GM10266 (cell line): ENCODE measurements around the gene NAALADL2.
"Not testable (repeated sequence)": the region's sequence is repeated elsewhere in the genome, so short reads cannot be mapped to it uniquely, and the experiment has no call there.

ENCODE experiments used
- DNase-seq: peaks from one replicate; pipeline ENCODE4 v3.0.0; 2012; ENCODE audit errors: extremely low spot score
- CTCF ChIP-seq: IDR thresholded peaks from 2 replicates; pipeline ENCODE4 v1.5.1; 2012; ENCODE audit warnings: mild to moderate bottlenecking, low read depth; ENCODE audit not compliant: control insufficient read depth, insufficient read depth; ENCODE audit errors: missing control alignments

NAALADL2 gene

GRCh38 chr3:175805825-175806224 is 946.7 kb downstream of the NAALADL2 start:
- TF ChIP-seq CTCF = no peak
- no peak for DNase-seq

GRCh38 chr3:175807175-175807574 is 948.0 kb downstream of the NAALADL2 start:
- no peak for DNase-seq

GRCh38 chr3:175818811-175819464 is 959.8 kb downstream of the NAALADL2 start:
- no peak for DNase-seq

More at GRCh38 chr3:175807175-175807574, 948.0 kb downstream of the NAALADL2 start:
- no peak for TF ChIP-seq CTCF

GRCh38 chr3:175822766-175823491 is 963.8 kb downstream of the NAALADL2 start:
- DNase-seq = not testable (repeated sequence)

More at GRCh38 chr3:175818811-175819464, 959.8 kb downstream of the NAALADL2 start:
- no peak for TF ChIP-seq CTCF

- DNase-seq = not testable (repeated sequence)
These were observed 966.0 kb downstream of the NAALADL2 start for GRCh38 chr3:175825016-175825580.

GRCh38 chr3:175826759-175827158 is 967.6 kb downstream of the NAALADL2 start:
- TF ChIP-seq CTCF = no peak
- DNase-seq = no peak

- DNase-seq = not testable (repeated sequence)
These were observed 970.7 kb downstream of the NAALADL2 start for GRCh38 chr3:175829809-175830208.

GRCh38 chr3:175835763-175836162 is 976.6 kb downstream of the NAALADL2 start:
- not testable (repeated sequence) for DNase-seq

GRCh38 chr3:175836617-175837016 is 977.5 kb downstream of the NAALADL2 start:
- TF ChIP-seq CTCF = no peak
- DNase-seq = no peak
